K562 (cell line): ENCODE measurements around the gene THSD8. TPM values are rescaled to one million over a fixed set of nuclear protein-coding genes. Genes with fewer than 3 reads are reported as not detected.
A peak's percentile ranks its signal among the peaks of the same experiment; 100 is the strongest.

Experiments used
- BACH1 ChIP-seq: fragments of 200-800 bp; sonication (Bioruptor generic); IDR thresholded peaks from 2 replicates; pipeline ENCODE4 v1.6.1; 2016; ENCODE audit warnings: missing genetic modification characterization, missing compliant biosample characterization
- CTBP1 ChIP-seq: fragments of 450-650 bp; IDR thresholded peaks from 2 replicates; pipeline ENCODE4 v1.6.1; 2016; ENCODE audit warnings: borderline replicate concordance
- E2F4 ChIP-seq: sonication (generic); formaldehyde crosslinking; IDR thresholded peaks from 2 replicates; pipeline ENCODE4 v1.8.0; 2022; ENCODE audit warnings: mild to moderate bottlenecking, low read depth, missing genetic modification reagents
- GATAD2B ChIP-seq: fragments of 450-650 bp; IDR thresholded peaks from 2 replicates; pipeline ENCODE4 v1.6.1; 2017; ENCODE audit warnings: mild to moderate bottlenecking, borderline replicate concordance
- NFRKB ChIP-seq: fragments of 450-650 bp; IDR thresholded peaks from 2 replicates; pipeline ENCODE4 v1.6.1; 2016; ENCODE audit warnings: low read depth
- POLR2A ChIP-seq: fragments of 450-650 bp; conservative IDR thresholded peaks from 2 replicates; pipeline ENCODE4 v1.6.1; 2016
- RBM15 ChIP-seq: fragments of 200-400 bp; formaldehyde crosslinking; IDR thresholded peaks from 2 replicates; pipeline ENCODE4 v1.6.1; 2018; ENCODE audit warnings: mild to moderate bottlenecking, low read length, moderate library complexity; ENCODE audit not compliant: insufficient read depth
- SETDB1 ChIP-seq: IDR thresholded peaks from one replicate; pipeline ENCODE4 v1.6.1; 2012; ENCODE audit warnings: low read length, control low read depth, inconsistent platforms
- TCFL5 ChIP-seq: fragments of 250-450 bp; sonication (Bioruptor Pico); conservative IDR thresholded peaks from 2 replicates; pipeline ENCODE4 v1.6.1; 2021; ENCODE audit warnings: mild to moderate bottlenecking, moderate library complexity, matching md5 sums
- THAP12 ChIP-seq: fragments of 250-450 bp; sonication (Bioruptor Pico); IDR thresholded peaks from 2 replicates; pipeline ENCODE4 v1.9.0; 2021; ENCODE audit warnings: mild to moderate bottlenecking, inconsistent platforms
- ZKSCAN8 ChIP-seq: fragments of 200-800 bp; sonication (Bioruptor generic); IDR thresholded peaks from 2 replicates; pipeline ENCODE4 v1.6.1; 2016; ENCODE audit warnings: missing genetic modification characterization, missing compliant biosample characterization
- ZNF644 ChIP-seq: fragments of 200-800 bp; sonication (Bioruptor generic); IDR thresholded peaks from 2 replicates; pipeline ENCODE4 v1.6.1; 2016; ENCODE audit warnings: low read depth, missing genetic modification characterization, missing compliant biosample characterization
- ZNF764 ChIP-seq: fragments of 250-450 bp; sonication (Bioruptor Pico); IDR thresholded peaks from 2 replicates; pipeline ENCODE4 v1.4.0; 2020; ENCODE audit warnings: low read depth, mild to moderate bottlenecking, moderate library complexity
- ZNF766 ChIP-seq: fragments of 200-800 bp; sonication (Bioruptor generic); conservative IDR thresholded peaks from 2 replicates; pipeline ENCODE4 v1.6.1; 2016; ENCODE audit warnings: missing genetic modification characterization, missing compliant biosample characterization
- polyA plus RNA-seq, 8 experiments: library from polyadenylated mRNA; depleted of rRNA in 4 of 8; stranded (reverse) in 5 of 8; unstranded in 3 of 8; fragments of >200 nt; fragmentation: Nextera tagmentation in 2 of 8; fragmentation: Illumina TruSeq in 1 of 8; extraction: Ambion mirVana in 2 of 8; extraction: Trizol in 1 of 8; gene quantifications; 2 replicates each; pipeline versions ENCODE4 v1.2.1 to v1.2.3, GENCODE V29; 2011 to 2014; ENCODE audit warnings: inconsistent platforms in 1 of 8, missing spikeins in 1 of 8
- total RNA-seq, 7 experiments: library from RNA; depleted of rRNA in 6 of 7; stranded (reverse); fragments of >200 nt in 6 of 7; fragmentation: Illumina TruSeq in 2 of 7; extraction: Trizol in 2 of 7; gene quantifications; 2 replicates each; pipeline versions ENCODE4 v1.2.1 to v1.2.3, GENCODE V29; 2011 to 2021; ENCODE audit warnings: low replicate concordance in 1 of 7
- TF ChIP-seq, protein P1 (sequence below): sonication (generic); formaldehyde crosslinking; IDR thresholded peaks from 2 replicates; pipeline ENCODE4 v1.8.0; 2023; ENCODE audit warnings: mild to moderate bottlenecking, missing genetic modification reagents
- TF ChIP-seq, protein P2 (sequence below): fragments of 450-650 bp; IDR thresholded peaks from 2 replicates; pipeline ENCODE4 v1.6.1; 2016; ENCODE audit warnings: borderline replicate concordance

THSD8 gene
- total and polyA plus RNA-seq, 9 of the 15 experiments (the other 6 are each of a cell fraction or from before 2014, with no cell fraction given): 8.4 to 42.4 (median 19.9) TPM; not detected in 2

GRCh38 chr19:12778017-12778904 lies 23.6 kb upstream of the THSD8 start (continued):
- TF ChIP-seq, protein P1, sequence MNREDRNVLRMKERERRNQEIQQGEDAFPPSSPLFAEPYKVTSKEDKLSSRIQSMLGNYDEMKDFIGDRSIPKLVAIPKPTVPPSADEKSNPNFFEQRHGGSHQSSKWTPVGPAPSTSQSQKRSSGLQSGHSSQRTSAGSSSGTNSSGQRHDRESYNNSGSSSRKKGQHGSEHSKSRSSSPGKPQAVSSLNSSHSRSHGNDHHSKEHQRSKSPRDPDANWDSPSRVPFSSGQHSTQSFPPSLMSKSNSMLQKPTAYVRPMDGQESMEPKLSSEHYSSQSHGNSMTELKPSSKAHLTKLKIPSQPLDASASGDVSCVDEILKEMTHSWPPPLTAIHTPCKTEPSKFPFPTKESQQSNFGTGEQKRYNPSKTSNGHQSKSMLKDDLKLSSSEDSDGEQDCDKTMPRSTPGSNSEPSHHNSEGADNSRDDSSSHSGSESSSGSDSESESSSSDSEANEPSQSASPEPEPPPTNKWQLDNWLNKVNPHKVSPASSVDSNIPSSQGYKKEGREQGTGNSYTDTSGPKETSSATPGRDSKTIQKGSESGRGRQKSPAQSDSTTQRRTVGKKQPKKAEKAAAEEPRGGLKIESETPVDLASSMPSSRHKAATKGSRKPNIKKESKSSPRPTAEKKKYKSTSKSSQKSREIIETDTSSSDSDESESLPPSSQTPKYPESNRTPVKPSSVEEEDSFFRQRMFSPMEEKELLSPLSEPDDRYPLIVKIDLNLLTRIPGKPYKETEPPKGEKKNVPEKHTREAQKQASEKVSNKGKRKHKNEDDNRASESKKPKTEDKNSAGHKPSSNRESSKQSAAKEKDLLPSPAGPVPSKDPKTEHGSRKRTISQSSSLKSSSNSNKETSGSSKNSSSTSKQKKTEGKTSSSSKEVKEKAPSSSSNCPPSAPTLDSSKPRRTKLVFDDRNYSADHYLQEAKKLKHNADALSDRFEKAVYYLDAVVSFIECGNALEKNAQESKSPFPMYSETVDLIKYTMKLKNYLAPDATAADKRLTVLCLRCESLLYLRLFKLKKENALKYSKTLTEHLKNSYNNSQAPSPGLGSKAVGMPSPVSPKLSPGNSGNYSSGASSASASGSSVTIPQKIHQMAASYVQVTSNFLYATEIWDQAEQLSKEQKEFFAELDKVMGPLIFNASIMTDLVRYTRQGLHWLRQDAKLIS: no peak
- TF ChIP-seq TCFL5 (CRISPR knock-in tag) (no peak), ZKSCAN8 (CRISPR knock-in tag) (peak; percentile 52; the same call in 1 of the 2 replicates), THAP12 (CRISPR knock-in tag) (no peak), ZNF644 (tag) (0 out of 2 replicates have a peak, but pooled peaks have one; percentile 38), CTBP1 (0 out of 2 replicates have a peak, but pooled peaks have one; percentile 10), ZNF764 (CRISPR knock-in tag) (no peak), RBM15 (no peak), E2F4 (no peak), SETDB1 (no peak), POLR2A (0 out of 2 replicates have a peak, but pooled peaks have one; percentile 42), BACH1 (no peak), NFRKB (peak; percentile 46), ZNF766 (CRISPR knock-in tag) (0 out of 2 replicates have a peak, but pooled peaks have one; percentile 27), GATAD2B (no peak)
- TF ChIP-seq, protein P2, sequence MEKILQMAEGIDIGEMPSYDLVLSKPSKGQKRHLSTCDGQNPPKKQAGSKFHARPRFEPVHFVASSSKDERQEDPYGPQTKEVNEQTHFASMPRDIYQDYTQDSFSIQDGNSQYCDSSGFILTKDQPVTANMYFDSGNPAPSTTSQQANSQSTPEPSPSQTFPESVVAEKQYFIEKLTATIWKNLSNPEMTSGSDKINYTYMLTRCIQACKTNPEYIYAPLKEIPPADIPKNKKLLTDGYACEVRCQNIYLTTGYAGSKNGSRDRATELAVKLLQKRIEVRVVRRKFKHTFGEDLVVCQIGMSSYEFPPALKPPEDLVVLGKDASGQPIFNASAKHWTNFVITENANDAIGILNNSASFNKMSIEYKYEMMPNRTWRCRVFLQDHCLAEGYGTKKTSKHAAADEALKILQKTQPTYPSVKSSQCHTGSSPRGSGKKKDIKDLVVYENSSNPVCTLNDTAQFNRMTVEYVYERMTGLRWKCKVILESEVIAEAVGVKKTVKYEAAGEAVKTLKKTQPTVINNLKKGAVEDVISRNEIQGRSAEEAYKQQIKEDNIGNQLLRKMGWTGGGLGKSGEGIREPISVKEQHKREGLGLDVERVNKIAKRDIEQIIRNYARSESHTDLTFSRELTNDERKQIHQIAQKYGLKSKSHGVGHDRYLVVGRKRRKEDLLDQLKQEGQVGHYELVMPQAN: 0 out of 2 replicates have a peak, but pooled peaks have one; percentile 37
